Right lobe of liver (tissue), 6 donors: ENCODE data around the gene PTPRN2. TPM values are rescaled to one million over a fixed set of nuclear protein-coding genes. Genes with fewer than 3 reads are reported as not detected.

Experiments used
- ATAC-seq, 4 donors: fragments of 200-7000 bp; cut with Tn5 transposase; one replicate each; pipeline ENCODE4 v1.9.1; 2020; ENCODE audit warnings: mild to moderate bottlenecking in 4 of 4, moderate library complexity in 4 of 4
- DNase-seq, 3 donors: peaks; one replicate each; pipeline ENCODE4 v3.0.0-alpha.2; 2020
- H3K27ac ChIP-seq, 3 donors: fragments of 200-600 bp; one replicate each; pipeline ENCODE4 v1.8.0; 2022
- H3K27me3 ChIP-seq, 2 donors: fragments of 200-600 bp; one replicate each; pipeline ENCODE4 v1.8.0; 2022
- H3K36me3 ChIP-seq, 4 donors: fragments of 200-600 bp; sonication (generic) in 1 of 4; one replicate each; pipeline versions ENCODE4 v1.5.1 to v1.8.0; 2017 to 2022; ENCODE audit warnings: control low read depth in 1 of 4
- H3K4me1 ChIP-seq, 4 donors: fragments of 200-600 bp; sonication (generic) in 1 of 4; one replicate each; pipeline versions ENCODE4 v1.5.1 to v1.8.0; 2017 to 2022; ENCODE audit warnings: control low read depth in 1 of 4
- H3K4me3 ChIP-seq, 3 donors: fragments of 200-600 bp; one replicate each; pipeline ENCODE4 v1.8.0; 2022
- H3K9me3 ChIP-seq, 4 donors: fragments of 200-600 bp; sonication (generic) in 1 of 4; one replicate each; pipeline versions ENCODE4 v1.5.1 to v1.8.0; 2017 to 2022; ENCODE audit warnings: control low read depth in 1 of 4
- CTCF ChIP-seq, 4 donors: fragments of 200-600 bp in 3 of 4; fragments of 450-650 bp in 1 of 4; IDR thresholded peaks; one replicate each; pipeline versions ENCODE4 v1.5.1 to v1.8.0; 2016 to 2022; ENCODE audit warnings: antibody characterized with exemption in 4 of 4, mild to moderate bottlenecking in 2 of 4
- POLR2A ChIP-seq: fragments of 450-650 bp; IDR thresholded peaks from one replicate; pipeline ENCODE4 v1.6.1; 2017; ENCODE audit warnings: antibody characterized with exemption, mild to moderate bottlenecking
- WGBS: methylation state at CpG from one replicate; pipeline ENCODE4 v1.1.6; 2018; ENCODE audit warnings: low coverage, low lambda C conversion rate; ENCODE audit not compliant: insufficient coverage; ENCODE audit errors: missing lambda C conversion rate; 5-methylcytosine and 5-hydroxymethylcytosine counted together
- intact Hi-C, 2 donors: fragments of 100-400 bp; cut with DNase I; formaldehyde crosslinking; loops; one replicate each; pipeline versions ENCODE4 v1.11.2 to v1.14.1; 2022
- total RNA-seq, 6 experiments: library from RNA; depleted of rRNA in 2 of 6; stranded (reverse); fragments of >200 nt in 2 of 6; fragmentation: NEBNext Ultra II Directional in 3 of 6; extraction: Animal tissue kit (Norgen Biotek cat#: 25700) in 3 of 6; gene quantifications; one replicate each; pipeline versions ENCODE4 v1.1.0 to v1.2.4, GENCODE V29; 2016 to 2023
- donor health status: DM: no; HTN: yes; CAD: no.
- donor health status: DM: no; HTN: no; CAD: no.
- donor health status: DM: no; HTN: no; CAD: no.
- donor health status: DM: no; HTN: yes; CAD: no.
- donor health status: DM: no; HTN: yes; CAD: no.

Gene PTPRN2
- total RNA-seq, 6 experiments from 2014 or later, result 0.15 to 0.87 (median 0.67) TPM

- Histone ChIP-seq H3K36me3 (no peaks in the 10 kb centered on the region), H3K4me3 (no peak overlapping the region), H3K4me1 (no peaks in the 10 kb centered on the region), H3K27ac (no peak overlapping the region), H3K27me3 (no peaks in the 10 kb centered on the region), H3K9me3 (no peaks in the 10 kb centered on the region)
- intact Hi-C loops, result no loop called here
- TF ChIP-seq POLR2A (no peak), CTCF (IDR thresholded peaks at IDR 0.05) (no peak)
- DNase-seq (no peak), ATAC-seq (no peak)
- 71% methylated on average over 2 of the region's 29 CpGs for WGBS
These were observed 140.0 kb downstream of the PTPRN2 start for GRCh38 chr7:158447506-158448171.

GRCh38 chr7:158447151-158447505 is 140.5 kb downstream of the PTPRN2 start:
- Histone ChIP-seq H3K27ac (no peak overlapping the region), H3K4me3 (no peak overlapping the region), H3K27me3 (no peaks in the 10 kb centered on the region), H3K4me1 (no peaks in the 10 kb centered on the region), H3K36me3 (no peaks in the 10 kb centered on the region), H3K9me3 (no peaks in the 10 kb centered on the region)
- ATAC-seq (no peak), DNase-seq (no peak)
- 74% methylated on average over 3 of the region's 6 CpGs for WGBS
- TF ChIP-seq POLR2A (no peak), CTCF (IDR thresholded peaks at IDR 0.05) (no peak)
- intact Hi-C loops, result no loop called here

GRCh38 chr7:158446706-158447105 is 140.9 kb downstream of the PTPRN2 start:
- WGBS, result 88% methylated on average over 3 of the region's 12 CpGs
- no peaks in the 10 kb centered on the region for H3K27me3 ChIP-seq
- intact Hi-C loops, result no loop called here
- H3K9me3 ChIP-seq, result no peaks in the 10 kb centered on the region
- DNase-seq (no peak), ATAC-seq (no peak)
- H3K4me3 ChIP-seq, result no peak overlapping the region
- H3K27ac ChIP-seq, result no peak overlapping the region
- no peaks in the 10 kb centered on the region for H3K36me3 ChIP-seq
- H3K4me1 ChIP-seq, result no peaks in the 10 kb centered on the region
- TF ChIP-seq CTCF (IDR thresholded peaks at IDR 0.05) (no peak), POLR2A (no peak)

- H3K27me3 ChIP-seq, result no peaks in the 10 kb centered on the region
- H3K4me1 ChIP-seq, result no peaks in the 10 kb centered on the region
- no peaks in the 10 kb centered on the region for H3K36me3 ChIP-seq
- H3K9me3 ChIP-seq, result no peaks in the 10 kb centered on the region
- no peak overlapping the region for H3K27ac ChIP-seq
- no peak overlapping the region for H3K4me3 ChIP-seq
- intact Hi-C loops, result no loop called here
- ATAC-seq (no peak), DNase-seq (no peak)
- 68% methylated on average over 5 of the region's 13 CpGs for WGBS
- TF ChIP-seq CTCF (IDR thresholded peaks at IDR 0.05), result no peak
- TF ChIP-seq POLR2A, result no peak
These were observed 141.3 kb downstream of the PTPRN2 start for GRCh38 chr7:158446281-158446680.
